ENCODE measurements around the gene BTAF1. TPM values are rescaled to one million over a fixed set of nuclear protein-coding genes. Genes with fewer than 3 reads are reported as not detected.

BTAF1 gene
- total RNA-seq, 4 donors from 2014 or later, result 46.6 to 215 (median 61.0) TPM

GRCh38 chr10:91996266-91996665, 72.7 kb downstream of the BTAF1 start:
- peaks cover 66% of the 10 kb centered on the region for H3K36me3 ChIP-seq
- H3K9me3 ChIP-seq, result no peaks in the 10 kb centered on the region
- H3K4me3 ChIP-seq, result no peak overlapping the region
- WGBS, result 67% methylated on average over 2 of the region's 2 CpGs
- DNase-seq (ENCODE audit: low spot score in 2 of 2), result no peak
- H3K27ac ChIP-seq, result no peak overlapping the region
- no peaks in the 10 kb centered on the region for H3K4me1 ChIP-seq
- TF ChIP-seq POLR2A (IDR thresholded peaks at IDR 0.05), result no peak
- TF ChIP-seq POLR2AphosphoS5 (IDR thresholded peaks at IDR 0.05), result no peak
- TF ChIP-seq EP300 (IDR thresholded peaks at IDR 0.05), result no peak
- TF ChIP-seq, protein P1, sequence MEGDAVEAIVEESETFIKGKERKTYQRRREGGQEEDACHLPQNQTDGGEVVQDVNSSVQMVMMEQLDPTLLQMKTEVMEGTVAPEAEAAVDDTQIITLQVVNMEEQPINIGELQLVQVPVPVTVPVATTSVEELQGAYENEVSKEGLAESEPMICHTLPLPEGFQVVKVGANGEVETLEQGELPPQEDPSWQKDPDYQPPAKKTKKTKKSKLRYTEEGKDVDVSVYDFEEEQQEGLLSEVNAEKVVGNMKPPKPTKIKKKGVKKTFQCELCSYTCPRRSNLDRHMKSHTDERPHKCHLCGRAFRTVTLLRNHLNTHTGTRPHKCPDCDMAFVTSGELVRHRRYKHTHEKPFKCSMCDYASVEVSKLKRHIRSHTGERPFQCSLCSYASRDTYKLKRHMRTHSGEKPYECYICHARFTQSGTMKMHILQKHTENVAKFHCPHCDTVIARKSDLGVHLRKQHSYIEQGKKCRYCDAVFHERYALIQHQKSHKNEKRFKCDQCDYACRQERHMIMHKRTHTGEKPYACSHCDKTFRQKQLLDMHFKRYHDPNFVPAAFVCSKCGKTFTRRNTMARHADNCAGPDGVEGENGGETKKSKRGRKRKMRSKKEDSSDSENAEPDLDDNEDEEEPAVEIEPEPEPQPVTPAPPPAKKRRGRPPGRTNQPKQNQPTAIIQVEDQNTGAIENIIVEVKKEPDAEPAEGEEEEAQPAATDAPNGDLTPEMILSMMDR (IDR thresholded peaks at IDR 0.05), result no peak
- no peaks in the 10 kb centered on the region for H3K27me3 ChIP-seq

GRCh38 chr10:92001581-92001980, 78.0 kb downstream of the BTAF1 start:
- Histone ChIP-seq H3K27ac (no peak overlapping the region), H3K4me3 (no peak overlapping the region), H3K4me1 (no peaks in the 10 kb centered on the region), H3K36me3 (peaks cover 36% of the 10 kb centered on the region), H3K27me3 (no peaks in the 10 kb centered on the region), H3K9me3 (no peaks in the 10 kb centered on the region)
- DNase-seq (ENCODE audit: low spot score in 2 of 2), result no peak
- 94% methylated on average over 3 of the region's 3 CpGs for WGBS
- TF ChIP-seq, protein P1 (IDR thresholded peaks at IDR 0.05), result no peak
- TF ChIP-seq POLR2AphosphoS5 (IDR thresholded peaks at IDR 0.05) (no peak), EP300 (IDR thresholded peaks at IDR 0.05) (no peak), POLR2A (IDR thresholded peaks at IDR 0.05) (no peak)

DNA sequence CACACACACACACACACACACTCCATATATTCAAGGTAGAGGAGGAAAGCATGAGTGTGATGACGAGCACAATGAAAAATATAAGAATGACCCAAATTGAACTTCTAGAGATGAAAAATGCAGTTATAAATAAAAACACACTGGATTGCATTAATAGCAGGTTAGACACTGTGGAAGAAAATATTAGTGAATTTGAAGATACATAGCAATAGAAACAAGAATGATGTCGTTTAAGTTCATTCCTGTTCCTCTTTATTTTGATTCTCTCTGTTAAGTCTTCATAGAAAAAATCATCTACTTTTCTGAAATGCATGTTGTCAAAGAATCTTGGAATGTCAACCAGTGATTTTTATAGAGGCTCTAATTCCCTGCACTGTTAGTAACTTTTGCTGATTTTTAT, 78.4 kb downstream of the BTAF1 start:
- TF ChIP-seq POLR2AphosphoS5 (IDR thresholded peaks at IDR 0.05) (no peak), POLR2A (IDR thresholded peaks at IDR 0.05) (no peak), EP300 (IDR thresholded peaks at IDR 0.05) (no peak)
- TF ChIP-seq, protein P1 (IDR thresholded peaks at IDR 0.05), result no peak
- H3K9me3 ChIP-seq, result no peaks in the 10 kb centered on the region
- H3K4me3 ChIP-seq, result no peak overlapping the region
- 93% methylated on average over 2 of the region's 2 CpGs for WGBS
- no peaks in the 10 kb centered on the region for H3K4me1 ChIP-seq
- peaks cover 33% of the 10 kb centered on the region for H3K36me3 ChIP-seq
- no peak for DNase-seq (ENCODE audit: low spot score in 2 of 2)
- H3K27me3 ChIP-seq, result no peaks in the 10 kb centered on the region
- H3K27ac ChIP-seq, result no peak overlapping the region

DNA sequence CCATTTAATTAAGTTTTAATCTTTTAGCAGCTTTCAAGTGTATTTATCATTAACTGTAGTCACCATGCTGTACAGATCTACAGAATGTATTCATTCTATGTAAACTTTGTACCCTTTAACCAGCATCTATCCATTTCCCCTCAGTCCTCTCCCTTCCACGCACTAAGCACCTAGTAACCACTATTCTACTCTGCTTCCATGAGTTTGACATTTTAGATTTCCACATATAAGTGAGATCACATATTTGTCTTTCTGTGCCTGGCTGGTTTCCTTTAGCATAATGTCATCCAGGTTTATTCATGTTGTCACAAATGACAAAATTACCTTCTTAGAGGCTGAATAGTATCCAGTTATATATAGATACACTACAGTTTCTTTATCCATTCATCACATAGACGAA, 79.7 kb downstream of the BTAF1 start:
- WGBS, result 84% methylated on average over 2 of the region's 2 CpGs

GRCh38 chr10:92005978-92006377, 82.4 kb downstream of the BTAF1 start:
- Histone ChIP-seq H3K27ac (no peak overlapping the region), H3K4me3 (no peak overlapping the region), H3K9me3 (no peaks in the 10 kb centered on the region), H3K27me3 (no peaks in the 10 kb centered on the region), H3K4me1 (no peaks in the 10 kb centered on the region), H3K36me3 (peaks cover 32% of the 10 kb centered on the region)
- TF ChIP-seq, protein P1 (IDR thresholded peaks at IDR 0.05), result no peak
- TF ChIP-seq POLR2AphosphoS5 (IDR thresholded peaks at IDR 0.05) (no peak), POLR2A (IDR thresholded peaks at IDR 0.05) (no peak), EP300 (IDR thresholded peaks at IDR 0.05) (no peak)
- DNase-seq (ENCODE audit: low spot score in 2 of 2), result no peak
- 88% methylated on average over 1 of the region's 1 CpG for WGBS

More for the DNA sequence above, 79.7 kb downstream of the BTAF1 start:
- Histone ChIP-seq H3K27ac (no peak overlapping the region), H3K4me1 (no peaks in the 10 kb centered on the region), H3K9me3 (no peaks in the 10 kb centered on the region), H3K4me3 (no peak overlapping the region), H3K36me3 (peaks cover 29% of the 10 kb centered on the region), H3K27me3 (no peaks in the 10 kb centered on the region)
- TF ChIP-seq EP300 (IDR thresholded peaks at IDR 0.05) (no peak), POLR2AphosphoS5 (IDR thresholded peaks at IDR 0.05) (no peak), POLR2A (IDR thresholded peaks at IDR 0.05) (no peak)
- TF ChIP-seq, protein P1 (IDR thresholded peaks at IDR 0.05), result no peak
- no peak for DNase-seq (ENCODE audit: low spot score in 2 of 2)
